ENCODE results near the gene APOBEC3F.
A peak's percentile ranks its signal among the peaks of the same experiment; 100 is the strongest.
"Not testable (repeated sequence)": the region's sequence is repeated elsewhere in the genome, so short reads cannot be mapped to it uniquely, and the experiment has no call there.

APOBEC3F gene

DNA sequence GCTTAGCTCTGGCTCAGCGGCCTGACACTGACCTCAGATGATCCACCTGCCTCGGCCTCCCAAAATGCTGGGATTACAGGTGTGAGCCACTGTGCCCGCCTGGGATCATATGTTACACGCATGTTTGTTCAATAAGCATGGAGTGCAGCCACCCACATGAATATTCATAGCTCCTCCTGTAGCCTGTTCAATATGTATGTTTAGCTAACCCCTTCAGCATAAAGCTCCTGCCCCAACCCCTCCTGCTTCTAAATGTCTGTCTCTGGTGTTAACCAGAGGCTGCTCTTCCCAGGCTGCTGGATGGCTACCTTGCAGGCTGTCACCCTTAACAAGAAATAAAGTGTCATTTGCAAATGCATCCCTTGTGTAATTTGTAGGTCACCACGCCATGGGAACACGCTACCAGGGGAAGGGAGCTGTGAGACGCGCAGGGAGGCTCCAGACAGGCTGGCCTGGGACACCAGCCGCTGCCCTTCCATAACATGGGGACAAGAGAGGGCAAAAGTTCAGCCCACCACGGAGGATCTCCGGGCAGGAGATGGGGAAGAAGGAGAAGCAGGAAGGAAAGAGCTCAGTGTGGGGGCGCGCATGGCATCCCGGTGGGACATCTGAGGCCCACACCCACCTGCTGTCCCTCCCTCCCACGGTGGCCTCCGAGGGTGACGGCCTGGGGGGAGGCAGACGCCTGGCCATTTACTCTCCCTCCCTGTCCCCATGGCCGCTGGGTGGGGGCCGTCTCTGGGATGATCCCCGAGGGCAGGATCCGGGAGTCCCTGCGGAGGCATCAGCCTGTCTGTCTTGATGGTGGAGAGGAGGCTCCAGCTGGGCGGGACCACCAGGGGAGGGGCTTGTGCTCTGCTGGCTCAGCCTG is 35.7 kb downstream of the APOBEC3F start:
- not testable (repeated sequence) for DNase-seq

- peak; percentile 72 to 79 for DNase-seq
Measured at GRCh38 chr22:39077026-39077840, 36.6 kb downstream of the APOBEC3F start, which contains the start of gene APOBEC3G. Gene APOBEC3G (plus strand): TSS chr22:39077275. CDS start chr22:39077362, 87 bp downstream.

- DNase-seq, result not testable (repeated sequence)
Measured at GRCh38 chr22:39077912-39078311, 37.2 kb downstream of the APOBEC3F start.

GRCh38 chr22:39078329-39078728 is 37.7 kb downstream of the APOBEC3F start:
- peak; percentile 40 to 50 for DNase-seq

DNA sequence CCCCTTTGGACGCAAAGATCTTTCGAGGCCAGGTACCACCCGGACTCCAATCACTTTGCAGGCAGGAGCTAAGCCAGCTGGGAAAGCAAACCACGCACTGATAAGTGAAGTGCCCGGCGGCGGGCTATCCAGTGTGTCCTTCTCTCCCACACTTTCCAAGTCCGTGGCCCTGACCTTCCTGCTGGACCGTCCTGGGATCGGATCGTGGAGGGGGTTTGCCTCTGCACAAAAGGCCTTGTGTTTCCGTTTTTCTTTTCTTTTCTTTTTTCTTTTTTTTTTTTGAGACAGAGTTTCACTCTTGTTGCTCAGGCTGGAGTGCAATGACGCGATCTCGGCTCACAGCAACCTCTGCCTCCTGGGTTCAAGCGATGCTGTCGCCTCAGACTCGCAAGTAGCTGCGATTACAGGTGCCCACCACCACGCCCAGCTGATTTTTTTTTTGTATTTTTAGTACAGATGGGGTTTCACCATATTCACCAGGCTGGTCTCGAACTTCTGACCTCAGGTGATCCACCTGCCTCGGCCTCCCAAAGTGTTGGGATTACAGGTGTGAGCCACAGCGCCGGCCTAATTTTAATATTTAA is 38.5 kb downstream of the APOBEC3F start:
- DNase-seq, result not testable (repeated sequence)

DNA sequence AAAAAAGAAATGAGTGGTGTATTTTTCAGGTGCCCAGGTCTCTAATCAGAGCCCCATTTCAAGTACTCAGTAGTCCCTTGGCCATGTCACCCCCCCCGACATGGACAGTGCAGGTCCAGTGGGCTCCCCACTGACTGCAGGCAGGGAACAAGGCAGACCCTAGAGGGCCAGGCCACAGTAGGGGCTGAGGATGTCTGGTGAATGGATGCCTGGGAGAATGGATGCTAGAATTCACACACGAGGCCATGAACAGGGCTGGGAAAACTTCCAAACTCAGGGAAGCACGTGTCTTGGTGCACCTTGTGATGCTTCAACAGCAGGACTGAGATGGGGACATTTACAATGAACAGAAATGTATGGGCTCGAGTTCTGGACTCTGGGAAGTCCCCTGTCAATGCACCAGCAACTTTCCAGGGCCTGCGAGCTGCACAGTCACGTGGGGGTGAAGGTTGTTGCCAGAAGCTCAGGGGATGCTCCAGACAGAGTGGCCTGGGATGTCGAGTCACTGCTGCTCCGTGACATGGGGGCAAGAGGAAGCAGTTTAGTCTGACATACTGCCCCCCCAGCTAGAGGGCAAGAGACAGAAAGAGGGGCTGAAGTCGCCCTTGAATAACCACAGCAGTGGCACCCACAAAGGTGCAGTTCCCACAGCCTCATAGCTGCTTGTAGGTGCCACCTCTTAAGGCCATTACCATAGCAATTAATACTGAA is 39.5 kb downstream of the APOBEC3F start:
- DNase-seq, result peak; percentile 55 to 65

DNA sequence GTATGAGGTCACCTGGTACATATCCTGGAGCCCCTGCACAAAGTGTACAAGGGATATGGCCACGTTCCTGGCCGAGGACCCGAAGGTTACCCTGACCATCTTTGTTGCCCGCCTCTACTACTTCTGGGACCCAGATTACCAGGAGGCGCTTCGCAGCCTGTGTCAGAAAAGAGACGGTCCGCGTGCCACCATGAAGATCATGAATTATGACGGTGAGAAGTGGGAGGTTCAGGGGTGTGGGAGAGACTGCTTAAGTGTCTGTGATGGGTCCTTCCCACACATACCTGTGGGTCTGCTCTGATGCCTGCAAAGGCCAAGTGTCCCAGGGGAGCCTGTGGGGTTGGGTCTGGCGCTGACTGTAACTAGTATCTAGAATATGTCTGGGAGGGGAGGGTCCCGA is 40.4 kb downstream of the APOBEC3F start:
- no peak for DNase-seq

- DNase-seq, result no peak
Measured at GRCh38 chr22:39081598-39081997, 40.9 kb downstream of the APOBEC3F start.

DNA sequence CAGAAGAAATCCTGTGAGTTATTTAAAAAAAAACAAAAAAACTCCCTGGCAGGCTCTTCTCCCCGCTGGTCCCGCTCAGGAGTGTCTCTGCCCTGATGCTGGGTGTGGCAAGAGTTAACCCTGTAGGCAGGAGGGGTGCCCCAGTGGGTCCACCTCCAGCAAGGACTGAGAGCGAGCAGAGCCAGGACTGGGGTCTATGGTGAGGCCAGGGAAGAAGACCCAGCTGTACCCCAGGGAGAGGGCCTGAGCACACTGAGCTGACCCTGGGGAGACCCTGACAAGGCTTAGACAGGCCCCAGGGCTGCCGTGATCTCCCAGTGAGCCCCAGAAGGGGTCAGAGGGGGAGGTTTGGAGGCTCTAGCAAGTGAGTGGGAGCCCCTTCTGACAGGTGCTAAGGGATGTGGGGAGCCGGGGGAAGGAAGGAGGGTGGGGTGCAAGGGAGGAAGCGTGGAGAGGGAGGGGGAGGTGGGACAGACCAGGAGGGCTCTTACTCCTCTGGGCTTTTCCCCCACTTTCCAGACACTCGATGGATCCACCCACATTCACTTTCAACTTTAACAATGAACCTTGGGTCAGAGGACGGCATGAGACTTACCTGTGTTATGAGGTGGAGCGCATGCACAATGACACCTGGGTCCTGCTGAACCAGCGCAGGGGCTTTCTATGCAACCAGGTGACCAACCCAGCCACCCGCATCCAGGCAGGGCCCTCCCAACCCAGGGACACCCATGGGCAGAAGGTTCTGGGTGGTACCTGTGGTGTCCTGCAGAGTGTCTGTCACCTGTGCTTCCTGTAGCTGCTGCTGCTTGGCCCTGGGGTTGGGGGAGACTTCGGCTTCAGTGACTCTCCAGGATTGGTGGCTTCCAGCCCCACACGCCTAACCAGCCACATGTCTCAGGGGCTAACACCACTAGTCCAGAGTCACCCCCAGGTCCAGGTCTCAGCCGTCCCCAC is 42.8 kb downstream of the APOBEC3F start:
- DNase-seq, result no peak

- no peak for DNase-seq
Measured at GRCh38 chr22:39084666-39085065, 44.0 kb downstream of the APOBEC3F start.

GRCh38 chr22:39087098-39087497 is 46.4 kb downstream of the APOBEC3F start:
- no peak for DNase-seq

DNA sequence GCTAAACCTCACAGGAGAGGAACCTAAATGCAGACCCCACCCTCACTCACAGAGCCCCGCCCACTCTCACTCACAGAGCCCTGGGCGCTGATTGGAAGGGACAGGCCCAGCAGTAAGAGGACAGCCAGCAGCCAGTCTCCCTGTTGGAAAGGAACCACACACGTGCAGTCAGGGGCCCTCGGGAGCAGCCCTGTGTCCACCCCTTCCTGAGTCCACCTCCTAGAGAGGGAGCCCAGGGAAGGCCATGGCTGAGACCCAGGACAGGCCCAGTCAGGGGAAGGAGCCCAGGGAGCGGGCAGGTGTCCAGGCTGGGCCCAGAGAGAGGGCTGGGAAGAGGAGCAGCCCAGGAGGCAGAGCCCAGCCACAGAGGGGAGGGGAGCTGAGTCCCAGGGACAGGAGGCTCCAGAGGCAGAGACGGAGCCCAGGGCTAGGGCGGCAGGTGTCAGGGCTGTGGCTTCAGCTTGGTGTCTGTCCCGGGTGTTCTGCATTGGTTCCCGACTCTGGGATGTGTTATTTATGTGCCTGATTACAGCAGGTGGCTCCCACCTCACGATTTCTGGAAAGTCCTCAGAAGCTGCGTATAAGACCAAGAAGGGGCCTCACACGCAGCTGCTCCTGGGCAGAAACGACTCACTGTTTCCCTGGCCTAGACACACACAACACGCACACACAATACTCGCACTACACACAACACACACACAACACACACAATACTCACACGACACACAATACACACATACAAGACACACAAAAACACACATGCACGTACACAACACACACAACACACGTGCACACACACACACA is 47.4 kb downstream of the APOBEC3F start:
- DNase-seq, result no peak

DNA sequence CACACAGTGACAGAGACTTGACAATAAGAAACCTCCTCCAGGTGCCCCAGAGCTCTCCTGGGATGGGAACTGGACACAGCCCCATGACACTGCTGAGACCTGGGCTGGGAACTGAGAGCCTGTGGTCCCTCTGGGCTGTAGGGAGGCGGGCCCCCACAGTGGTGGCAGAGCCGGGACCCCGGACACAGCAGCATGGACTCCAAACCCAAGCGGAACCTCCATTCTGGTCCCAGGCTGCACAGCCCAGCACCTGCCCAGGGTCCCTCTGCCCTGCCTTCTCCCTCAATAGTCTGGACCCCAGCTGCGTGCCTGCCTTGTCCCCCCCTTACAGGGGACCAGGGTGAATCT is 48.0 kb downstream of the APOBEC3F start:
- DNase-seq, result no peak

DNA sequence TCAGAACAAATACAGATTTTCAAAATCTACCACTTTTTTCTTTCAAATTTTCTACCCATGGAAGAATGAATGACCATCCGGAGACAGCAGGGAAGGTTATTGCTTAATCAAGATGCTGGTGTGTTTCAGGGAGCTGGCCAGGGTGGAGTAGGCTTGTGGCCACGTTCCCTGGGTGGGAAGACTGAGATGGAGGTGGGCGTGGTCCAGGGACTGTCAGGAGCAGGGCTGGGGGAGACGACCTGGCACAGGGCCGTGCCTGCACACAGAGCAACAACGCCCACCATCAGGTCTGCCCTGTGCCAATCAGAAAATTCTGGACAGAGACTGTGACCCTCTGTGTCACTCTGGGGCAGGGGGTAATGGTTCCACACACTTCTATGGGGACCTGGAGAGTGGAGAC is 49.3 kb downstream of the APOBEC3F start:
- no peak for DNase-seq

- DNase-seq, result peak; percentile 88 to 90
Measured at GRCh38 chr22:39090426-39091064, 49.9 kb downstream of the APOBEC3F start.

- no peak for DNase-seq
Measured at GRCh38 chr22:39091126-39092081, 50.7 kb downstream of the APOBEC3F start.

DNA sequence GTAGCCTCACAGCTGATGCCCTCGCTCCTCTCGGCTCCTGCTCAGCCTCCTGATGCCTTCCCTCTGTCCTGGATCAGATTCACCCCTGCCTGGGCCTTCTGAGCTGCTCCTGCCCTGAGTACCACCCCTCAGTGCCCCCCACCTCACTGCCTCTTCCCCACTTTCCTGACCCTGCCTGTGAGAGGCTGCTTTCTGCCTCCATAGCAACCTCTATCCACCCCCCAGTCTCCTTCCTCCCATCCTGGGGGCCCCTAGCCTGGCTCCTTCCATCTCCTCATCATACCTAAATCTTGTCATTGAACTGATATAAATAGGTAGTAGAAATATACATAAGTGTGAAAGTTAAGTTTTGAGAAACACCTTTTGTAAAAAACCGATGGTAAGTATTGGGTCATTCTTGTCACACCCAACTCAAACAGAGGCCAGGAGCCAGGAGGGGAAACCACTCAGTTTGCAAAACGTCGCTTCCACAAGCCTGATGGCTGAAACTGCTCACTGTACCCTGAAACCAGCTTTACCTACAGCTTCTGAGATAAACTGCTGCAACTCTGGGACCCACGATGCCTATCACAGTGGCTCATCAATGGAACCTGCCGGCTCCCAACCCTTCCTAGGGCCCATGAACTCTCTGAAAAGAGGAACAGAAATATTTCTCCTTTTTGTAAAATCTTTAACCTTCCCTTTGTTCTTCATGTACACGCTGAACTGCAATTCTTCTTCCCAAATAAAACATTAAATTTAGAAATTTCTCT is 51.6 kb downstream of the APOBEC3F start:
- no peak for DNase-seq

GRCh38 chr22:39094717-39095389 is 54.2 kb downstream of the APOBEC3F start:
- DNase-seq, result peak; percentile 37 to 59
